ENCODE measurements around the gene RNF44. TPM values are rescaled to one million over a fixed set of nuclear protein-coding genes. Genes with fewer than 3 reads are reported as not detected.

RNF44 gene
- polyA plus RNA-seq, 2 donors: 12.9 to 24.0 TPM

DNA sequence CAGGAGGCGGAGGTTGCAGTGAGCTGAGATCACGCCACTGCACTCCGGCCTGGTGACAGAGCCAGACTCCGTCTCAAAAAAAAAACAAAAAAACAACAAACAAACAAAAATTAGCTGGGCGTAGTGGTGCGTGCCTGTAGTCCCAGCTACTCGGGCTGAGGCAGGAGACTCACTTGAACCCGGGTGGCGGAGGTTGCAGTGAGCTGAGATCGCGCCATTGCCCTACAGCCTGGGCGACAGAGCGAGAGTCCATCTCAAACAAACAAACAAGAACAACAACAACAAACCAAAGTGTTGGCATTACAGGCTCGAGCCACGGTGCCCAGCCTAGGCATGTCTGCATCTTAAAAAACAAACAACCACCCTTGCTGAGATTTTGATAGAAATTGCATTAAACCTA, 12.2 kb downstream of the RNF44 start:
- H3K36me3 ChIP-seq (ENCODE audit: control insufficient read depth in 2 of 2, insufficient read depth in 2 of 2, low read length in 1 of 2): peaks cover 2 to 20% of the 10 kb centered on the region in 2 donors
- H3K9me3 ChIP-seq (ENCODE audit: control insufficient read depth in 2 of 2, insufficient read depth in 1 of 2, low read depth in 1 of 2, low read length in 1 of 2): no peaks in the 10 kb centered on the region
- whole genome bisulfite sequencing, 2 donors: 89 to 91% methylated on average over 15 of the region's 15 CpGs
- H3K4me3 ChIP-seq (ENCODE audit: low read depth in 1 of 2, low read length in 2 of 2): no peak overlapping the region
- H3K4me1 ChIP-seq (ENCODE audit: control insufficient read depth in 2 of 2, insufficient read depth in 2 of 2, low read length in 1 of 2): peaks cover 3 to 15% of the 10 kb centered on the region in 2 donors
- no peak overlapping the region for H3K27ac ChIP-seq (ENCODE audit: low read depth in 2 of 2, low read length in 1 of 2)
- no peaks in the 10 kb centered on the region for H3K27me3 ChIP-seq (ENCODE audit: control insufficient read depth in 1 of 2, insufficient read depth in 2 of 2, low read length in 2 of 2)

DNA sequence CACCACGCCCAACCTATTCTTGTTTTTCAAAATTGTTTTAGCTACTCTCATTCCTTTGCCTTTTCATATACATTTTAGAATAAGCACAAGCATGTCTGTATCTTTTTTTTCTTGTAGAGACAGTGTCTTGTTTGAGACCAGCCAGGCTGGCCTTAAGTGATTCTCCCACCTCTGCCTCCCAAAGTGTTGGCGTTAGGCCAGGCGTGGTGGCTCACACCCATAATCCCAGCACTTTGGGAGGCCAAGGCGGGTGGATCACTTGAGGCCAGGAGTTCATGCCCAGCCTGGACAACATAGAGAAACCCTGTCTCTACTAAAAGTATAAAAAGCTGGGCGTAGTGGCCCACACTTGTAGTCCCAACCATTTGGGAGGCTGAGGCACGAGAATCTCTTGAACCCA, 13.1 kb downstream of the RNF44 start:
- H3K9me3 ChIP-seq (ENCODE audit: control insufficient read depth in 2 of 2, insufficient read depth in 1 of 2, low read depth in 1 of 2, low read length in 1 of 2): no peaks in the 10 kb centered on the region
- peaks cover 2 to 13% of the 10 kb centered on the region in 2 donors for H3K36me3 ChIP-seq (ENCODE audit: control insufficient read depth in 2 of 2, insufficient read depth in 2 of 2, low read length in 1 of 2)
- H3K4me3 ChIP-seq (ENCODE audit: low read depth in 1 of 2, low read length in 2 of 2): no peak overlapping the region
- 81 to 82% methylated on average over 6 of the region's 6 CpGs for WGBS, 2 donors
- H3K27me3 ChIP-seq (ENCODE audit: control insufficient read depth in 1 of 2, insufficient read depth in 2 of 2, low read length in 2 of 2): no peaks in the 10 kb centered on the region
- no peak overlapping the region for H3K27ac ChIP-seq (ENCODE audit: low read depth in 2 of 2, low read length in 1 of 2)
- H3K4me1 ChIP-seq (ENCODE audit: control insufficient read depth in 2 of 2, insufficient read depth in 2 of 2, low read length in 1 of 2): peaks cover 0 to 8% of the 10 kb centered on the region in 2 donors

DNA sequence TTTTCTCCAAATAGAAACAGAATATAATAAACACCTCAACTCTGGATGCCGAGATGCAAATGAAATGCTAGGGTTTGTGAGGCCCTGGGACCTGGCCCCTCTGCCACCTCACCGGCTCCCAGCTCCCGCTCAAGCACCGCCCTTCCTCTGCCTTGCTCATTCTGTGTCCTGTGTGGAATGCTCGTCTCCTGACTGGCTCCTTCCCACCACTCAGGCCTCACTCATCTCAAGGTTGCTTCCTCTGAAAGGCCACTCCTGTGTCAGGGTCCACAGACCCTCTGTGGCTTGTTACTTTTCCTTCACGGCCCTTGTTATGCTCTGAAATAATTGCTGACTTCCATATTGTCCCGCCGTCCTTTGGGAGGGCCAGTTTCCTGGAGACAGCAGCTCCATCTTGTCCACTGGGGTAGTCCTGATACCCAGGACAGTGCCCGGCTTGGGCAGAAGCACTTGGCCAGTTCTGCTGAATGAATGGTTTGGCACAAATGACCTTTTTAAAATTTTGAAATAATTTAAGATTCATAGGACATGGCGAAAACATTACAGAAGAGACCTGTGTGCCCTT, 15.4 kb downstream of the RNF44 start:
- H3K4me1 ChIP-seq (ENCODE audit: control insufficient read depth in 2 of 2, insufficient read depth in 2 of 2, low read length in 1 of 2): no peaks in the 10 kb centered on the region
- WGBS, 2 donors: 73 to 76% methylated on average over 10 of the region's 10 CpGs
- no peaks in the 10 kb centered on the region for H3K27me3 ChIP-seq (ENCODE audit: control insufficient read depth in 1 of 2, insufficient read depth in 2 of 2, low read length in 2 of 2)
- H3K27ac ChIP-seq (ENCODE audit: low read depth in 2 of 2, low read length in 1 of 2): no peak overlapping the region
- H3K4me3 ChIP-seq (ENCODE audit: low read depth in 1 of 2, low read length in 2 of 2): no peak overlapping the region
- H3K36me3 ChIP-seq (ENCODE audit: control insufficient read depth in 2 of 2, insufficient read depth in 2 of 2, low read length in 1 of 2): no peaks in the 10 kb centered on the region
- H3K9me3 ChIP-seq (ENCODE audit: control insufficient read depth in 2 of 2, insufficient read depth in 1 of 2, low read depth in 1 of 2, low read length in 1 of 2): no peaks in the 10 kb centered on the region

DNA sequence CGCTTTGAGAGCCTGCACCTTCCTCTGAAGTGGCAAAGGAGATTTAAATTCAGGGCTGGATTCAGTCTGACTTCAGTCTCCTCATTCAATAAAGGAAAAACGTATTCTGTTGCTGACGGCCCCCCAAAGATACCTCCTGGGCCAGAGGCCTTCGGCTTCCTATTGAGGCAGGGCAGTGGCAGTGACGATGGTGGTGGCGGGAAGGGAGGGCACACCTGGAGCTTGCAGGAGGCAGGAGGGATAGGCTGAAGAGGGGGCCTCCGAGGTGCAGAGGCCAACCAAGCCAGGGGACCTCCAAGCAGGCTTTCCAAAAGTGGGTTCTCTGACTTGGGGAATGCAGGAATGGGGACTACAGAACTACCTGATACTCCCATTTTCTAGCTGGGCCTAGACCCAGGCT, 15.9 kb downstream of the RNF44 start:
- Histone ChIP-seq H3K9me3 (ENCODE audit: control insufficient read depth in 2 of 2, insufficient read depth in 1 of 2, low read depth in 1 of 2, low read length in 1 of 2) (no peaks in the 10 kb centered on the region), H3K4me1 (ENCODE audit: control insufficient read depth in 2 of 2, insufficient read depth in 2 of 2, low read length in 1 of 2) (no peaks in the 10 kb centered on the region), H3K27me3 (ENCODE audit: control insufficient read depth in 1 of 2, insufficient read depth in 2 of 2, low read length in 2 of 2) (no peaks in the 10 kb centered on the region), H3K4me3 (ENCODE audit: low read depth in 1 of 2, low read length in 2 of 2) (no peak overlapping the region), H3K36me3 (ENCODE audit: control insufficient read depth in 2 of 2, insufficient read depth in 2 of 2, low read length in 1 of 2) (no peaks in the 10 kb centered on the region), H3K27ac (ENCODE audit: low read depth in 2 of 2, low read length in 1 of 2) (no peak overlapping the region)
- 82 to 87% methylated on average over 7 of the region's 7 CpGs for WGBS, 2 donors

DNA sequence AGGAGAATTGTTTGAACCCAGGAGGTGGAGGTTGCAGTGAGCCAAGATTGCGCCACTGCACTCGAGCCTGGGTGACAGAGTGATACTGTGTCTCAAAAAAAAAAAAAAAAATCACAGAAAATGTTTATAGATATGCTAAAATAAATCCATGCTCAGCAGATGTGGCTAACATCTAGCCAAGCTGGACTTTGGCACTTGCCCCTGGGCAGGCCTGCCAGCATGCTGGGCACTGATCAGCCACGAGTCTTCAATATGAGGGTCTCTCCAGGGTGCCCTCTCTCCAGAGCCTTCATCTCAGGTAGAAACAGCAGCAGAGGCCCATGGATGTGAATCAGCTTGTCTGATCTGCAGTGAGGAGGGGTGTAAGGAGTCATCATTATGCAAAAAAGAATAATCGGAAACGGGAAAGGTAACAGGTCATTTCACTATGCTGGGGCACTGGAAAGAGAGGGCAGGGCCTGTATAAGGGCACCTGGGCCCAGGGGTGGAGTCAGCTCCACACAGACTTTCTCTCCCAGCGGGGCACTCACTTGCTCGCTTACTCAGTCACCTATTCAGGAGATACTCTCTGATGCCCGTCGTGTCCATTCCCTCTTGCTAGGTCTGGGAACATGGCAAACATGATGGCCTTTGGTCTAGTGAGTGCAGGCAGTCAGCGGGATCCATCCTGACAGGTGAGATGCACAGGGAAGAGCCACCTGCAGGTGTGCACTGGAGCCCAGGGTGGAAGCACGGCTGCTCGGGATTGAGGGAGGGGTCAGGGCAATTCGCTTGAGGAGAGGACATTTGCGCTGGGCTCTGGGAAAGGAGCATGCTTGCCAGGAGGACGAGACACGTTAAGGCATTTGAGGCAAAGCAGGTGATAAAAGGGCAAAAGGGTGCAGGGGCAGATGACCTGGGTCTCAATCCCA, 17.1 kb downstream of the RNF44 start:
- WGBS, 2 donors: 67 to 73% methylated on average over 16 of the region's 16 CpGs
- Histone ChIP-seq H3K9me3 (ENCODE audit: control insufficient read depth in 2 of 2, insufficient read depth in 1 of 2, low read depth in 1 of 2, low read length in 1 of 2) (no peaks in the 10 kb centered on the region), H3K27me3 (ENCODE audit: control insufficient read depth in 1 of 2, insufficient read depth in 2 of 2, low read length in 2 of 2) (no peaks in the 10 kb centered on the region), H3K36me3 (ENCODE audit: control insufficient read depth in 2 of 2, insufficient read depth in 2 of 2, low read length in 1 of 2) (no peaks in the 10 kb centered on the region), H3K4me3 (ENCODE audit: low read depth in 1 of 2, low read length in 2 of 2) (no peak overlapping the region), H3K27ac (ENCODE audit: low read depth in 2 of 2, low read length in 1 of 2) (no peak overlapping the region), H3K4me1 (ENCODE audit: control insufficient read depth in 2 of 2, insufficient read depth in 2 of 2, low read length in 1 of 2) (no peaks in the 10 kb centered on the region)

DNA sequence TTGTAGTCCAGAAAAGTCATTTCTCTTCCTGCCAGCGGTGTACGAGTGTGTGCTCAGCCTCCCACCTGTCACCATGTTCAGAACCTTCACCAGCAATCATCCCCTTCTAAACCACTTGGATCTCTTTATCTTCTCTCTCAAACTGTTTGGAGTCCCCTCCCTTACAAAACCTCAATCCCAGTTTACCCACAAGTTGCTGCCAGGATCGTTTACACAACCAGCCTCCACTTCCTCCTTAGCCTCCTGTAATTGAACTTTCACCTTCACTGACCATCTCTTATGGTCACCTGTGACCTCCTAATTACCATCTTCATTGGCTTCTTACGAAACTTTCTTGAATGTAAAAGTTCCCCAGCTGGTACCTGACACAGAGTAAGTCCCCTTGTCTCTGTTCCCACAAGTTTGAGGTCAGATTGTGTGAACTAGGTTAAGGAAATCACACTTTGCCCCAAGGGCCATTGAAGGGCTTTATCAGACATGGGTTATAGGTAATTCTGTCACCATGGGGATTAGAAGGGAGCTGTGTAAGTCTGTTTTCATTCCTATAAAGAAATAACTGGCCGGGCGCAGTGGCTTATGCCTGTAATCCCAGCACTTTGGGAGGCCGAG, 20.0 kb downstream of the RNF44 start:
- no peak overlapping the region for H3K27ac ChIP-seq (ENCODE audit: low read depth in 2 of 2, low read length in 1 of 2)
- H3K27me3 ChIP-seq (ENCODE audit: control insufficient read depth in 1 of 2, insufficient read depth in 2 of 2, low read length in 2 of 2): no peaks in the 10 kb centered on the region
- 70 to 73% methylated on average over 7 of the region's 7 CpGs for WGBS, 2 donors
- no peaks in the 10 kb centered on the region for H3K9me3 ChIP-seq (ENCODE audit: control insufficient read depth in 2 of 2, insufficient read depth in 1 of 2, low read depth in 1 of 2, low read length in 1 of 2)
- no peaks in the 10 kb centered on the region for H3K4me1 ChIP-seq (ENCODE audit: control insufficient read depth in 2 of 2, insufficient read depth in 2 of 2, low read length in 1 of 2)
- H3K4me3 ChIP-seq (ENCODE audit: low read depth in 1 of 2, low read length in 2 of 2): no peak overlapping the region
- no peaks in the 10 kb centered on the region for H3K36me3 ChIP-seq (ENCODE audit: control insufficient read depth in 2 of 2, insufficient read depth in 2 of 2, low read length in 1 of 2)

DNA sequence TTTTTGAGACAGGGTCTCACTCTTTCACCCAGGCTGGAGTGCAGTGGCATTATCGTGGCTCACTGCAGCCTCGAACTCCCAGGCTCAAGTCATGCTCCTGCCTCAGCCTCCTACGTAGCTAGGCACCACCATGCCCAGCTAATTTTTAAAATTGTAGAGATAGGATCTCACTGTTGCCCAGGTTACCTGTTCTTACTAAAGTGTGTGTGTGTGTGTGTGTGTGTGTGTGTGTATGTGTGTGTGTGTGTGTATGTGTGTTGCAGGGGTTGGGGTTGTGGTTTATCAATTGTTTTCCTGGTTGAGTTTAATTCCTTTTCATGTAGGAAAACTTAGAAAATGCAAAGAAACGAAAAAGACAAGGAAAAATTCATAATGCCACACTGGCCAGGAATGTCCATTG, 21.8 kb downstream of the RNF44 start:
- no peak overlapping the region for H3K27ac ChIP-seq (ENCODE audit: low read depth in 2 of 2, low read length in 1 of 2)
- H3K36me3 ChIP-seq (ENCODE audit: control insufficient read depth in 2 of 2, insufficient read depth in 2 of 2, low read length in 1 of 2): no peaks in the 10 kb centered on the region
- no peaks in the 10 kb centered on the region for H3K4me1 ChIP-seq (ENCODE audit: control insufficient read depth in 2 of 2, insufficient read depth in 2 of 2, low read length in 1 of 2)
- 81 to 85% methylated on average over 4 of the region's 4 CpGs for WGBS, 2 donors
- H3K27me3 ChIP-seq (ENCODE audit: control insufficient read depth in 1 of 2, insufficient read depth in 2 of 2, low read length in 2 of 2): no peaks in the 10 kb centered on the region
- no peaks in the 10 kb centered on the region for H3K9me3 ChIP-seq (ENCODE audit: control insufficient read depth in 2 of 2, insufficient read depth in 1 of 2, low read depth in 1 of 2, low read length in 1 of 2)
- no peak overlapping the region for H3K4me3 ChIP-seq (ENCODE audit: low read depth in 1 of 2, low read length in 2 of 2)

DNA sequence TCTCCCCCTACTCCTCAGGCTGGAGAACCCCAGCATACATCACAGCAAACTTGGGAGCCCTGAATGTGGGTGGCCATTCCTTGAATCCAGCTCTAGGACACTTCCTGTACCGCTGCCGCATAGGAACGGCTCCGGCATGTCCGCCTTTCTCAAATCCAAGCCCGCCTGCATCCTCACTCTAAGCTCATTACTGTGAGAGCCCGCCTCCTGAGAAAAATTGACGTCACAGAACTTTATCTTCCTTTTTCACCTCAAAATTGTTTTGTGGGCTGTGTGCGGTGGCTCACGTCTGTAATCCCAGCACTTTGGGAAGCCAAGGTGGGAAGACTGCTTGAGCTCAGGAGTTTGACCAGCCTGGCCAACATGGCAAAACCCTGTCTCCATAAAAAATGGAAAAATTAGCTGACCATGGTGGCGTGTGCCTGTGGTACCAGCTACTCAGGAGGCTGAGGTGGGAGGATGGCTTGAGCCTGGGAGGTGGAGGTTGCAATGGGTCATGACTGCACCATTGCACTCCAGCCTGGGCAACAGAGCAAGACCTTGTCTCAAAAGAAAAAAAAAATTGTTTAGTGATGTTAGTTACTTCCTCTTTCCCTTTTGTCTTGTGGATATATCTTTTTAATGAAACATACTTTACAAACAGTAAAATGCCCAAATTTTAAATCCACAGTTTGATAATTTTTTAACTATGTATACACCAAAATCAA, 22.8 kb downstream of the RNF44 start:
- no peaks in the 10 kb centered on the region for H3K9me3 ChIP-seq (ENCODE audit: control insufficient read depth in 2 of 2, insufficient read depth in 1 of 2, low read depth in 1 of 2, low read length in 1 of 2)
- no peaks in the 10 kb centered on the region for H3K4me1 ChIP-seq (ENCODE audit: control insufficient read depth in 2 of 2, insufficient read depth in 2 of 2, low read length in 1 of 2)
- H3K36me3 ChIP-seq (ENCODE audit: control insufficient read depth in 2 of 2, insufficient read depth in 2 of 2, low read length in 1 of 2): no peaks in the 10 kb centered on the region
- H3K4me3 ChIP-seq (ENCODE audit: low read depth in 1 of 2, low read length in 2 of 2): no peak overlapping the region
- no peak overlapping the region for H3K27ac ChIP-seq (ENCODE audit: low read depth in 2 of 2, low read length in 1 of 2)
- H3K27me3 ChIP-seq (ENCODE audit: control insufficient read depth in 1 of 2, insufficient read depth in 2 of 2, low read length in 2 of 2): no peaks in the 10 kb centered on the region
- WGBS, 2 donors: 82 to 83% methylated on average over 11 of the region's 11 CpGs

DNA sequence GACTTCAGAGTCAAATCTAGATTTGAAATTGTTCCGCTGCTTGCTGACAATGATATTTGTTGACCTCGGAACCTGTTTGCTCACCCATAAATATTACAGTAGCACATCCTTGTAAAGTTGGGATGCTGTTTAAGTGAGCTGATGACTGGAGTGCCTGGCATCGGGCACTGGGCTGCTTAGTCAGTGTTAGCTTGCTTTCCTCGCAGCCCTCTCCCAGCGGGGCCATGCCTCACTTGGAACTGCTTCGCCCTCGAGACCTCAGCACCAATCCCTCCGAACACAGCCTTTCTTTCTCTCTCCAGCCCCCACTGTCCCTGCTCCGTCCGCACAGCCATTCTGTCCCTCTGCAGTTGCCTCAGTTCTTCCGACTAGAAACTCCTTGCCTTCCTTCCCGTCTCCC, 23.4 kb downstream of the RNF44 start:
- Histone ChIP-seq H3K9me3 (ENCODE audit: control insufficient read depth in 2 of 2, insufficient read depth in 1 of 2, low read depth in 1 of 2, low read length in 1 of 2) (no peaks in the 10 kb centered on the region), H3K4me3 (ENCODE audit: low read depth in 1 of 2, low read length in 2 of 2) (no peak overlapping the region), H3K4me1 (ENCODE audit: control insufficient read depth in 2 of 2, insufficient read depth in 2 of 2, low read length in 1 of 2) (no peaks in the 10 kb centered on the region), H3K27ac (ENCODE audit: low read depth in 2 of 2, low read length in 1 of 2) (no peak overlapping the region), H3K36me3 (ENCODE audit: control insufficient read depth in 2 of 2, insufficient read depth in 2 of 2, low read length in 1 of 2) (peaks cover 0 to 3% of the 10 kb centered on the region in 2 donors), H3K27me3 (ENCODE audit: control insufficient read depth in 1 of 2, insufficient read depth in 2 of 2, low read length in 2 of 2) (no peaks in the 10 kb centered on the region)
- 89 to 90% methylated on average over 12 of the region's 12 CpGs for WGBS, 2 donors
